ENCODE data around the gene MYO15B.

MYO15B gene

GRCh38 chr17:75605790-75606189 is 18.2 kb downstream of the MYO15B start:
- no peak overlapping the region for H3K27ac ChIP-seq
- TF ChIP-seq, protein P1, sequence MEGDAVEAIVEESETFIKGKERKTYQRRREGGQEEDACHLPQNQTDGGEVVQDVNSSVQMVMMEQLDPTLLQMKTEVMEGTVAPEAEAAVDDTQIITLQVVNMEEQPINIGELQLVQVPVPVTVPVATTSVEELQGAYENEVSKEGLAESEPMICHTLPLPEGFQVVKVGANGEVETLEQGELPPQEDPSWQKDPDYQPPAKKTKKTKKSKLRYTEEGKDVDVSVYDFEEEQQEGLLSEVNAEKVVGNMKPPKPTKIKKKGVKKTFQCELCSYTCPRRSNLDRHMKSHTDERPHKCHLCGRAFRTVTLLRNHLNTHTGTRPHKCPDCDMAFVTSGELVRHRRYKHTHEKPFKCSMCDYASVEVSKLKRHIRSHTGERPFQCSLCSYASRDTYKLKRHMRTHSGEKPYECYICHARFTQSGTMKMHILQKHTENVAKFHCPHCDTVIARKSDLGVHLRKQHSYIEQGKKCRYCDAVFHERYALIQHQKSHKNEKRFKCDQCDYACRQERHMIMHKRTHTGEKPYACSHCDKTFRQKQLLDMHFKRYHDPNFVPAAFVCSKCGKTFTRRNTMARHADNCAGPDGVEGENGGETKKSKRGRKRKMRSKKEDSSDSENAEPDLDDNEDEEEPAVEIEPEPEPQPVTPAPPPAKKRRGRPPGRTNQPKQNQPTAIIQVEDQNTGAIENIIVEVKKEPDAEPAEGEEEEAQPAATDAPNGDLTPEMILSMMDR (IDR thresholded peaks at IDR 0.05; ENCODE audit: low read depth, low read length, missing control alignments), result no peak
- in situ Hi-C loops (cut with HindIII; ENCODE audit: low pct_ligation_motif_present, low sequenced_read_pairs), result no loop called here
- no peaks in the 10 kb centered on the region for H3K27me3 ChIP-seq (replicated peaks)
- no peak for DNase-seq
- no peak overlapping the region for H3K4me3 ChIP-seq (ENCODE audit: low read depth, low read length)
- H3K36me3 ChIP-seq (replicated peaks), result no peaks in the 10 kb centered on the region

GRCh38 chr17:75607086-75607485 is 19.5 kb downstream of the MYO15B start:
- TF ChIP-seq, protein P1 (IDR thresholded peaks at IDR 0.05; ENCODE audit: low read depth, low read length, missing control alignments), result no peak
- H3K4me3 ChIP-seq (ENCODE audit: low read depth, low read length), result no peak overlapping the region
- no peaks in the 10 kb centered on the region for H3K27me3 ChIP-seq (replicated peaks)
- in situ Hi-C loops (cut with HindIII; ENCODE audit: low pct_ligation_motif_present, low sequenced_read_pairs), result no loop called here
- no peak overlapping the region for H3K27ac ChIP-seq
- no peak for DNase-seq
- H3K36me3 ChIP-seq (replicated peaks), result no peaks in the 10 kb centered on the region

DNA sequence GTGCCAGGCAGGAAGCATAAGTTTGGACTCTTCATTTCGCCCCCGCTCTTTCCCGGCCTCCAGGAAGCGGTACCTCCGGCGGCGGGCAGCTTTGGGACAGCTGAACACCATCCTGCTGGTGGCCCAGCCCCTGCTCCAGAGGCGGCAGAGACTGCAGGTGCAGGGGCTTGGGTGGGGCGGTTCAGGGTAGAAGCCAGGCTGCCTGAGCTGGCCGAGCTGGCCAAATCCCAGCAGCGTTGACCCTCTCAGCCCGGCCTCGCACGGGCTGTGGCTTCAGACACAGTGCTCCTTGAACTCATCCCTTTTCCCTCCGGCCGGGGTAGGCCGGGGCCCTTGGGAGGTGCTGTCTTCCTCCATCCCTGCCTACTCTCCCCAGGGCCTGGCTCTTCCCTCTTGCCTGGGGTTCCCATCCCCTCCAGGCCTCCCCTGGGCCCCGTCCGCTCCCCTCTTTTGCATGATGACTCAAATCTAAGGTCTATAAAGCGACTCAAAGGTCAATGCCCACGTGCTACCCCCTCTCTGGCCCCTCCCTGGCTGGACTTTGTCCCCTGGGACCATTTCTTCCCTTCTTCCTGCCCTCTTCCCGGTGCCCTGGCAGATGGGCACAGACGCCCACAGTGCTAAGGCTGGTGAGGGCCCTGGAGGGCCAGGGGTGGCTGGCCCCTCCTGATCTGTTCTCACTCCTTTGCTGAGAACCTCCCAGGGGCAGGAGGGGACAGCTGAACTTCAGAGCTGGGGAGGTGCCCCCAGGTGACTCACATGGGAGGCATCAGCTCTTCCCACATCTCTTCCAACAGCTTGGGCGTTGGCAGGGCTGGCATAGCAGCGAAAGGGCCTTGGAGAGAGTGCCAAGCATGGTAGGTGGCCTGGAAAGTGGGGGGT is 22.7 kb downstream of the MYO15B start:
- H3K27me3 ChIP-seq (replicated peaks), result no peaks in the 10 kb centered on the region
- H3K4me3 ChIP-seq (ENCODE audit: low read depth, low read length), result no peak overlapping the region
- TF ChIP-seq, protein P1 (IDR thresholded peaks at IDR 0.05; ENCODE audit: low read depth, low read length, missing control alignments), result no peak
- DNase-seq, result no peak
- in situ Hi-C loops (cut with HindIII; ENCODE audit: low pct_ligation_motif_present, low sequenced_read_pairs), result no loop called here
- H3K27ac ChIP-seq, result no peak overlapping the region
- H3K36me3 ChIP-seq (replicated peaks), result no peaks in the 10 kb centered on the region

DNA sequence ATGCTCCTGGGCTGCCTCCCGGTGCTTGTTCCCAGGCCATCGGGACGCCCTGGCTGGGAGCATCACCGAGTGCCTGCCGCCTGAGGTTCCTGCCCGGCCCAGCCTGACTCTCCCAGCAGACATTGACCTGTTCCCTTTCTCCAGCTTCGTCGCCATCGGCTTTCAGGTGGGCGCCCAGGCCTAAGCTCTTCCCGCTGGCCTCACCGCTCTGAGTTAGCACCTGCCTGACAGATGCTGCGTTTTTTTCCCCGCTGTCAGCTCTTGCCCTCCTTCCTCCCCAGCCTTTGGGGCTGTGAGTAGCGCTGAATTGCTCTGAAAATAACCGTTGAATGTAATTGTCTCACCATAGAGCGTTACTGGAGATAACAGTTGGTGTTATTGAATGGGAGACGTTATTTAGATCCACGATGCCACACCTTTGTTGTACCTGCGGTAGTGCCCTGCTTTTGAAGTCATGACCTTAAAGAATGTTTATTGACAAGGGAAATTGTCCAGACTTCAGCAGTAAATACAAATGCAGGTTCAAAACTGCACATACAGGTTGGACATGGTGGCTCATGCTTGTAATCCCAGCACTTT is 24.3 kb downstream of the MYO15B start:
- Histone ChIP-seq H3K36me3 (replicated peaks) (no peaks in the 10 kb centered on the region), H3K4me3 (ENCODE audit: low read depth, low read length) (no peak overlapping the region), H3K27ac (no peak overlapping the region), H3K27me3 (replicated peaks) (no peaks in the 10 kb centered on the region)
- in situ Hi-C loops (cut with HindIII; ENCODE audit: low pct_ligation_motif_present, low sequenced_read_pairs), result no loop called here
- no peak for DNase-seq
- TF ChIP-seq, protein P1 (IDR thresholded peaks at IDR 0.05; ENCODE audit: low read depth, low read length, missing control alignments), result no peak

GRCh38 chr17:75612906-75613626 is 25.5 kb downstream of the MYO15B start:
- TF ChIP-seq, protein P1 (IDR thresholded peaks at IDR 0.05; ENCODE audit: low read depth, low read length, missing control alignments), result no peak
- no peak for DNase-seq
- in situ Hi-C loops (cut with HindIII; ENCODE audit: low pct_ligation_motif_present, low sequenced_read_pairs), result no loop called here
- H3K27me3 ChIP-seq (replicated peaks), result no peaks in the 10 kb centered on the region
- no peak overlapping the region for H3K4me3 ChIP-seq (ENCODE audit: low read depth, low read length)
- no peaks in the 10 kb centered on the region for H3K36me3 ChIP-seq (replicated peaks)
- H3K27ac ChIP-seq, result no peak overlapping the region
